Measurements from ENCODE around the gene ZFAND3.

ZFAND3 gene, protein sequence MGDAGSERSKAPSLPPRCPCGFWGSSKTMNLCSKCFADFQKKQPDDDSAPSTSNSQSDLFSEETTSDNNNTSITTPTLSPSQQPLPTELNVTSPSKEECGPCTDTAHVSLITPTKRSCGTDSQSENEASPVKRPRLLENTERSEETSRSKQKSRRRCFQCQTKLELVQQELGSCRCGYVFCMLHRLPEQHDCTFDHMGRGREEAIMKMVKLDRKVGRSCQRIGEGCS

DNA sequence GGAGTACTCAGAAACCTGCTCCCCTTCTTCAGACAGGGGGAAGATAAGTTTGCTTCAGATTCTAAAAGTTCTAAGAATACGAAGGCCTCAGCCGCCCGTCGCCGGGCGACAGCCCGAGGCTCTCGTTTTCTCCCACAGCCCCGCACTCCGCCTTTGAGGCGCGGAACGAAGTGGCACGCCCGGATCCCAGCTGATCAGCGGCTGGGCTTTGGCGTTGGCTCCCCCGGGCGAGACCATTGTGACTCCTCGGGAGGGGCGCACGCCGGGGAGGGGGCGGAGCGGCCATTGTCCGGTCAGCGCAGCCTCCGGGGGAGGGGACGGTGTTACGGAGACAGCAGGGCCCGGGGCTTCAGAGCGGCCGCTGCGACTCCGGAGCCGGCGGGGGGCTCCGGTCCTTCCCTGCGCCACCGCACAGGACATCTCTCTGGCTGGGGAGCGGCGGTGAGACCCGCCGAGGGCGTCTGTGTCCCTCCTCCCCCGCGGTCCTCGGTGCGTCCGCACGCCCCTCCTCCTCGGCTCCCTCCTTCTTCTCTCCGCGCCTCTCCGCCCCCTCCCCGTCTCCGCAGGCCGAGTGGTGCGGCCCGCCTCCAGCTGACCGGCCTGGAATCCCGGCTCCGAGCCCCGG lies at the start of gene ZFAND3:
Gene ZFAND3, plus strand, starts transcription at position 551 of the 625 bp plus-strand sequence. CDS start 219 bp downstream, outside the sequence.
- Histone ChIP-seq H3K9me3 (ENCODE audit: severe bottlenecking) (no peaks in the 10 kb centered on the region), H3K4me3 (ENCODE audit: low read depth, low read length) (peak within 1 kb of the TSS; percentile 80), H3K27ac (peak within 1 kb of the TSS; percentile 99), H3K27me3 (ENCODE audit: insufficient read depth, low read depth, severe bottlenecking) (no peaks in the 10 kb centered on the region), H3K36me3 (peaks cover 8% of the 10 kb centered on the region)
- TF ChIP-seq, protein P1, sequence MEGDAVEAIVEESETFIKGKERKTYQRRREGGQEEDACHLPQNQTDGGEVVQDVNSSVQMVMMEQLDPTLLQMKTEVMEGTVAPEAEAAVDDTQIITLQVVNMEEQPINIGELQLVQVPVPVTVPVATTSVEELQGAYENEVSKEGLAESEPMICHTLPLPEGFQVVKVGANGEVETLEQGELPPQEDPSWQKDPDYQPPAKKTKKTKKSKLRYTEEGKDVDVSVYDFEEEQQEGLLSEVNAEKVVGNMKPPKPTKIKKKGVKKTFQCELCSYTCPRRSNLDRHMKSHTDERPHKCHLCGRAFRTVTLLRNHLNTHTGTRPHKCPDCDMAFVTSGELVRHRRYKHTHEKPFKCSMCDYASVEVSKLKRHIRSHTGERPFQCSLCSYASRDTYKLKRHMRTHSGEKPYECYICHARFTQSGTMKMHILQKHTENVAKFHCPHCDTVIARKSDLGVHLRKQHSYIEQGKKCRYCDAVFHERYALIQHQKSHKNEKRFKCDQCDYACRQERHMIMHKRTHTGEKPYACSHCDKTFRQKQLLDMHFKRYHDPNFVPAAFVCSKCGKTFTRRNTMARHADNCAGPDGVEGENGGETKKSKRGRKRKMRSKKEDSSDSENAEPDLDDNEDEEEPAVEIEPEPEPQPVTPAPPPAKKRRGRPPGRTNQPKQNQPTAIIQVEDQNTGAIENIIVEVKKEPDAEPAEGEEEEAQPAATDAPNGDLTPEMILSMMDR (IDR thresholded peaks at IDR 0.05; ENCODE audit: low read depth, low read length), result no peak
- peak; percentile 100 for DNase-seq

DNA sequence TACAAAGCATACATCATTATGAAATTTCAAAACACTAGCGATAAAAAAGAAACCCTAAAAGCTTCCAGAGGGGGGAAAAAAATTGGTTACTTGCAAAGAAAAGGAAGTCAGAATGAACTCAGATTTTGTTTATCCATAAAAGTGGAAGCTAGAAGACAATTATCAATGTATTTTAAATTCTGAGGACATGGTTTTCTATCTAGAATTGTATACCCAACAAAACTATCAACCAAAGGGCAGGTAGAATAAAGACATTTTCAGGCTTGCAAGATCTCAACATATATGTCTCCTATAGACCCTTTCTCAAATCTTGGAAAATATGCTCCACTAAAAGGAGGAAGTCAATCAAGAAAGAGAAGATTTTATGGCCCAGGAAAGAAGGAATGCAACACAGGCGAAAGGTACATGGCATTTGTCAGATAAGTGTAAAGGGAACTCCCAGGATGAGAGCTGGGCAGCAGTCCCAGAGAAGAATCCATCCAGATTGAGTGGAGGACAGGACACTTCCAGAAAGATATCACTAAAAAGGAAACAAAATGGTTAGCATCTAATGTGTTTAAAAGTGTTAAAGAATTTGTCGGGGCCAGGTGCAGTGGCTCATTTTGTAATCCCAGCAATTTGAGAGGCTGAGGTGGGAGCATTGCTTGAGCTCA lies 45.4 kb upstream of the ZFAND3 start:
- Histone ChIP-seq H3K4me3 (ENCODE audit: low read depth, low read length) (no peak overlapping the region), H3K36me3 (no peaks in the 10 kb centered on the region), H3K27me3 (ENCODE audit: insufficient read depth, low read depth, severe bottlenecking) (no peaks in the 10 kb centered on the region), H3K9me3 (ENCODE audit: severe bottlenecking) (peaks cover 8% of the 10 kb centered on the region), H3K27ac (no peak overlapping the region)
- DNase-seq, result no peak
- TF ChIP-seq, protein P1 (IDR thresholded peaks at IDR 0.05; ENCODE audit: low read depth, low read length), result no peak

DNA sequence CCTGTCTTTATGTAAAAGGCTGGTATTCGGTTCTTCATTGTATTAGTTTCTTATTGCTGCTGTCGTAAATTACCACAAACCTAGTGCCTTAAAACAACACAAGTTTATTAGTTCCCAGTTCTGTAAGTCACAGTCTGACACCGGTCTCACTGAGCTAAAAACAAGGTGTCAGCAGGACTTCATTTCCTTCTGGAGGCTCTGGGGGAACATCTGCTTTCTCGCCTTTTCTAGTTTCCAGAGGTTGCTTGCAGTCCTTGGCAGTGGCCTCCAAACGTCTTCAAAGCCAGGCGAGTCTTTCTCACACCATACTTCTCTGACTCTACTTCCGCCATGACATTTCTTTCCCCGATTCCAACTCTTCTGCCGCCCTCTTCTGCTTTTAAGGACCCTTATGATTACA lies 43.0 kb upstream of the ZFAND3 start:
- H3K27me3 ChIP-seq (ENCODE audit: insufficient read depth, low read depth, severe bottlenecking), result no peaks in the 10 kb centered on the region
- TF ChIP-seq, protein P1 (IDR thresholded peaks at IDR 0.05; ENCODE audit: low read depth, low read length), result no peak
- no peak overlapping the region for H3K4me3 ChIP-seq (ENCODE audit: low read depth, low read length)

DNA sequence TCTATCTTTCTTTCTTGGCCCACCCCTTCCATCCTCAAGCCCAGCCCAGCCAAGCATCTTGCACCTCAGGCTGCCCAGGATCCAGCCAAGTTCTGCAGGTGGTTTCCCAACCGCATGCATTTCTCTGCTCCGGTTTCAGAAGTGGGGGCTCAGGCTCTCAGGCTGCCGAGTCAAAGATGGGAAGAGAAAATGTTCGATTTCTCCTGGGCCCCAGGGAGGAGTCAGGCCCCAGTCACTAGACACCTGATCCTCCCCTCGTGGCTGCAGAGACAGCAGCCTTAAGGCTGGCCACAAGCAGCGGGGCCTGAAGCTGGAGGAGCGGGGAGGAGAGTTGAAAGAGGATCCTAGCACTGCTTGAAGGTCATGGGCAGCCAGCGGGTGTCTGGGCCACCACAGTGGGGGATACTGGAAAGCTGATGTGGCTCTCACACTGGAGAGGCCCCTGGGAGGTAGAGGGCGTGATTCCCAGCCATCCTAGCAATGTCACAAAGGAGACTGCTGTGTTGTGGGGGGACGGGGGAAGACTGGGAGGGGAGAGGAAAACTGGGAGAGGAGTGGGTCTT lies 42.2 kb upstream of the ZFAND3 start:
- no peak overlapping the region for H3K4me3 ChIP-seq (ENCODE audit: low read depth, low read length)
- no peaks in the 10 kb centered on the region for H3K36me3 ChIP-seq
- no peak for DNase-seq
- no peaks in the 10 kb centered on the region for H3K27me3 ChIP-seq (ENCODE audit: insufficient read depth, low read depth, severe bottlenecking)
- no peak overlapping the region for H3K27ac ChIP-seq
- TF ChIP-seq, protein P1 (IDR thresholded peaks at IDR 0.05; ENCODE audit: low read depth, low read length), result no peak
- H3K9me3 ChIP-seq (ENCODE audit: severe bottlenecking), result peaks cover 7% of the 10 kb centered on the region

More for the DNA sequence above, 43.0 kb upstream of the ZFAND3 start:
- no peaks in the 10 kb centered on the region for H3K36me3 ChIP-seq
- H3K9me3 ChIP-seq (ENCODE audit: severe bottlenecking), result peaks cover 7% of the 10 kb centered on the region
- DNase-seq, result no peak
- H3K27ac ChIP-seq, result no peak overlapping the region

DNA sequence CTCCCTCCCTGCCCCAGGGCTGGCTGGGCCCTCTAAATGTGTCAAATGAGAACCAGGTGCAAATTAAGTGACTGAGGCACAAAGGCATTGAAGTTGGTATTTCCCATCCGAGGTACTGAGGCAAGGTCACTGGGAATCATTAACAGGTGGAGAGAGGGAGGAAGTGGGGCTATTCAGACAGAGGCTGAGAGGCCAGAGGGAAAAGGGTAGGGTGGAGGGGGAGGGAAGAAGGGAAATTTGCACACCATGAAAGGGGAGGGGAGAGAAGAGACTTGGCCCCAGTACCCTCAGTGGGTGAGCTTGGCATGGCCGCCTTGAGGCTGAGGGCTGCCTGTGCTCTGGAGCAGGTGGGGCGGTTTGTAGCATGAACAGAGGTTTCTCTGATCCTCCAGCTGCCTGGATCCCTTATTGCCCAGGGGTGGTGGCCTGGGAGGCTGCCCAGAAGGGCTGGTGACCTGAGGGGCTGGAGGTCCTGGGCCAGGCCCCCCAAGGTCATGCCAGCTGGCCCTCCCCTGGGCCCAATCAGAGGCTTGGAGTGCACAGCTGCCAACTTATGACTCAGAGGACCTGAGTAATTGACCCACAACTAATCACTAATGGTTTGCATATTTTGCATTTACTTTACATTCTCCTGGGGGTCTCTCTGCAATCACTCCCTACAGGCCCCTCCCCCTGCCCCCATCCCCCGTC lies 40.3 kb upstream of the ZFAND3 start:
- no peaks in the 10 kb centered on the region for H3K36me3 ChIP-seq
- TF ChIP-seq, protein P1 (IDR thresholded peaks at IDR 0.05; ENCODE audit: low read depth, low read length), result no peak
- H3K27ac ChIP-seq, result no peak overlapping the region
- peaks cover 5% of the 10 kb centered on the region for H3K9me3 ChIP-seq (ENCODE audit: severe bottlenecking)
- no peaks in the 10 kb centered on the region for H3K27me3 ChIP-seq (ENCODE audit: insufficient read depth, low read depth, severe bottlenecking)
- no peak for DNase-seq
- no peak overlapping the region for H3K4me3 ChIP-seq (ENCODE audit: low read depth, low read length)

All from WERI-Rb-1 (cell line).